Testis (tissue), 3 donors: ENCODE data around the gene FOXN3. TPM values are rescaled to one million over a fixed set of nuclear protein-coding genes. Genes with fewer than 3 reads are reported as not detected.
"Not testable (repeated sequence)": the region's sequence is repeated elsewhere in the genome, so short reads cannot be mapped to it uniquely, and the experiment has no call there.

Source experiments
- DNase-seq: peaks from one replicate; pipeline ENCODE4 v3.0.0-alpha.2; 2019
- H3K27ac ChIP-seq, 2 donors: fragments of 200-600 bp; sonication (generic); one replicate each; pipeline ENCODE4 v1.5.1; 2019
- H3K27me3 ChIP-seq: fragments of 200-600 bp; sonication (generic); one replicate; pipeline ENCODE4 v1.5.1; 2019
- H3K36me3 ChIP-seq: fragments of 200-600 bp; sonication (generic); one replicate; pipeline ENCODE4 v1.5.1; 2017; ENCODE audit warnings: low read depth; ENCODE audit errors: missing control alignments
- H3K4me1 ChIP-seq: fragments of 200-600 bp; sonication (generic); one replicate; pipeline ENCODE4 v1.5.1; 2019
- H3K4me3 ChIP-seq, 2 donors: fragments of 200-600 bp; sonication (generic); one replicate each; pipeline ENCODE4 v1.5.1; 2017 to 2019
- H3K9me3 ChIP-seq: fragments of 200-600 bp; sonication (generic); one replicate; pipeline ENCODE4 v1.5.1; 2017
- CTCF ChIP-seq, 3 experiments: fragments of 450-650 bp in 2 of 3; fragments of 200-600 bp in 1 of 3; sonication (generic) in 1 of 3; IDR thresholded peaks; one replicate each; pipeline ENCODE4 v1.5.1; 2016 to 2019; ENCODE audit warnings: antibody characterized with exemption in 3 of 3, mild to moderate bottlenecking in 2 of 3, moderate library complexity in 1 of 3
- POLR2A ChIP-seq: fragments of 450-650 bp; IDR thresholded peaks from one replicate; pipeline ENCODE4 v1.6.1; 2017; ENCODE audit warnings: antibody characterized with exemption, mild to moderate bottlenecking, moderate library complexity
- WGBS, 2 donors: methylation state at CpG; one replicate each; pipeline ENCODE4 v1.1.5; 2018; 5-methylcytosine and 5-hydroxymethylcytosine counted together
- intact Hi-C: fragments of 100-400 bp; cut with DNase I; formaldehyde crosslinking; loops from one replicate; pipeline ENCODE4 v1.15.1; 2023; ENCODE audit warnings: low total_unique reads
- polyA plus RNA-seq: library from polyadenylated mRNA; stranded (reverse); fragments of 350-450 nt; fragmentation: Illumina TruSeq; extraction: RNeasy Lipid Tissue Mini Kit (QIAGEN cat#74804); gene quantifications from one replicate; pipeline ENCODE4 v1.2.3, GENCODE V29; 2014; ENCODE audit warnings: low read depth, low replicate concordance; ENCODE audit not compliant: insufficient read depth
- total RNA-seq, 2 donors: library from RNA; depleted of rRNA; stranded (reverse); fragments of >200 nt; gene quantifications; one replicate each; pipeline ENCODE4 v1.2.3, GENCODE V29; 2016

The FOXN3 gene
- total and polyA plus RNA-seq, 3 donors from 2014 or later = 40.7 to 103 (median 100) TPM

GRCh38 chr14:89201645-89202044 lies 215.4 kb downstream of the FOXN3 start:
- H3K36me3 ChIP-seq = no peaks in the 10 kb centered on the region
- no peak for DNase-seq
- TF ChIP-seq CTCF (IDR thresholded peaks at IDR 0.05) (no peak), POLR2A (no peak)
- H3K9me3 ChIP-seq = no peaks in the 10 kb centered on the region
- 87 to 98% methylated on average over 4 of the region's 4 CpGs for WGBS, 2 donors
- no peak overlapping the region for H3K27ac ChIP-seq
- no peaks in the 10 kb centered on the region for H3K27me3 ChIP-seq
- no peak overlapping the region for H3K4me3 ChIP-seq
- H3K4me1 ChIP-seq = peaks cover 9% of the 10 kb centered on the region
- intact Hi-C loops = no loop called here

DNA sequence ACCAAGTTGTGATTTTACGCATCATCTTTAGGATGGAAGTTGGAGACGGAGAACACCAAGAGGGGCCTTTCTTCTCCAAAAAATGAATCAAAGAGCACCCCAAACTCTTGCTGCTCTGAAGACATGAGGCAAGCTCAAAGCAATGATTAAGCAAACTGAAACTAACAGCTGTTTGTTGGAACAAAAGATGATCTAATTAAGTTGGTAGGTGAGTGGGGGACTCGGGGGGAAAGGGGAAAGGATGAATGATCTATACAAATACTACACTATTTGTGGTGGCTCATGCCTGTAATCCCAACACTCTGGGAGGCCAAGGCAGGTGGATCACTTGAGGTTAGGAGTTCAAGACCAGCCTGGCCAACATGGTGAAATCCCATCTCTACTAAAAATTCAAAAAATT lies 217.7 kb downstream of the FOXN3 start:
- DNase-seq, H3K4me3 ChIP-seq, intact Hi-C loops, H3K9me3 ChIP-seq, H3K36me3 ChIP-seq, H3K27ac ChIP-seq, H3K27me3 ChIP-seq, H3K4me1 ChIP-seq: not testable (repeated sequence)
- WGBS, 2 donors = 92 to 95% methylated on average over 3 of the region's 3 CpGs

DNA sequence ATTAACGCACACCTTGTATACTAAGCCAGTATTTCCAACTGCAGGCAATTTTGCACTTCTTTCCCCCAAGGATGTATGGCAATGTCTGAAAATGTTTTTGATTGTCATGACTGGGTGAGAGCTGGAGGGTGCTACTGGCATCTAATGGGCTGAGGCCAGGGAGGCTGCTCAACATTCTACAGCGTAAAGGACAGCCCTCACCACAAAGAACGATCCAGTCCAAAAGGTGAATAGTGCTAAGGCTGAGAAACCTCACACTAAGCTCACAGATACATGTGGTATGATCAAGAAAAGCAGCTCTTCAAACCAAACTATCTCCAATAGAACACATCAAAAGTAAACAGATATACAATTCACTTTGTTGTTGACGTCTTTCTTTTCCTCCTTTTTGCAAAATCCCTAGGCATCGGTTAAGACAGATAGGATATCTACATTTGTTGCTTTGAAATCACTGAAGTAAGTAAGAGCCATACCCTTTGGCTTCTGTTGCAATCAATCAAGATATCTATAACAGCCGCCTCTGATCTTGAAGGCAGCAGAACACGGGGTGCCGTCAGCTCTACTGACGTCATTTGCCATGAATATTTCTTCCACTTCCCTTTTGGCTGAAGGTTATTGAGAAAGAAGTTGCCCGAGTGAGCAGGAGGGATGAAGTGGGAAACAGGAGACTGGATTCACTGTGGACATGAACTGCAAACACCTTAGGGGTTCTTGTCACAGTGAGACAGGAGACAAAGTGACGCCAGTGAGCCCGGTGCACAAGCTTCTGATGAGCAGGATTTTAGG lies 218.3 kb downstream of the FOXN3 start:
- WGBS, 2 donors = 68 to 78% methylated on average over 12 of the region's 12 CpGs
- Histone ChIP-seq H3K27ac (no peak overlapping the region), H3K27me3 (no peaks in the 10 kb centered on the region), H3K4me1 (peaks cover 6% of the 10 kb centered on the region), H3K4me3 (no peak overlapping the region), H3K36me3 (no peaks in the 10 kb centered on the region), H3K9me3 (no peaks in the 10 kb centered on the region)
- TF ChIP-seq CTCF (IDR thresholded peaks at IDR 0.05) (no peak), POLR2A (no peak)
- intact Hi-C loops = no loop called here
- no peak for DNase-seq

GRCh38 chr14:89197623-89198022 lies 219.4 kb downstream of the FOXN3 start:
- DNase-seq = no peak
- H3K9me3 ChIP-seq = no peaks in the 10 kb centered on the region

DNA sequence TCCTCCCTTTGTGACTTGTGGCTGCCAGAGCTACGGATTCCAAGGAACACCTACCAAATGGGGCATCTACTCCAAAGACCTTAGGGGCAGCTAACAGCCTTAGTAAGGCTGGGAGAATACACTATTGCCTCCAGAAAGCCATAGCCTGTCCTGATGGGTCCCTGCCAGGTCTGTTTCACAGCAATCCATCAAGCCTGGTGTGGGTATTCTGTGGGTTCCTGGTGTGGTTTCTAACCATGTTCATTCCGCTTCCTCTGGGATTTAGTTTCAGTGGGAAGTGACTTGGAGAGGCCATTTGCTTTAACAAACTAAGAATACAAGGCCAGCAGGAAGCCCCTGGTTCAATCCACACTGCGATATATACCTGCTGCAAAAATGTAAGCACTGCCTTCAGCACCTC lies 220.5 kb downstream of the FOXN3 start:
- WGBS, 2 donors = 97% methylated on average over 3 of the region's 3 CpGs
- Histone ChIP-seq H3K27me3 (no peaks in the 10 kb centered on the region), H3K9me3 (no peaks in the 10 kb centered on the region), H3K36me3 (no peaks in the 10 kb centered on the region), H3K4me1 (no peaks in the 10 kb centered on the region), H3K4me3 (no peak overlapping the region), H3K27ac (no peak overlapping the region)
- intact Hi-C loops = no loop called here
- TF ChIP-seq CTCF (IDR thresholded peaks at IDR 0.05) (no peak), POLR2A (no peak)
- DNase-seq = no peak

More at GRCh38 chr14:89197623-89198022, 219.4 kb downstream of the FOXN3 start:
- intact Hi-C loops = no loop called here
- Histone ChIP-seq H3K27me3 (no peaks in the 10 kb centered on the region), H3K27ac (no peak overlapping the region), H3K4me3 (no peak overlapping the region), H3K4me1 (no peaks in the 10 kb centered on the region), H3K36me3 (no peaks in the 10 kb centered on the region)
- WGBS, 2 donors = 91 to 98% methylated on average over 4 of the region's 4 CpGs
- TF ChIP-seq CTCF (IDR thresholded peaks at IDR 0.05) = no peak
- TF ChIP-seq POLR2A = no peak
